Activated CD4-positive, CD25-positive, alpha-beta regulatory T cell treated with anti-CD3 and anti-CD28 coated beads, Interleukin-2, amount 50 U/mL, for 16 hours (primary cell): ENCODE data around the gene RAB40B.

Experiments used
- DNase-seq: peaks from one replicate; pipeline ENCODE4 v3.0.0-alpha.2; 2020; ENCODE audit warnings: low read depth, low spot score

Gene RAB40B

DNA sequence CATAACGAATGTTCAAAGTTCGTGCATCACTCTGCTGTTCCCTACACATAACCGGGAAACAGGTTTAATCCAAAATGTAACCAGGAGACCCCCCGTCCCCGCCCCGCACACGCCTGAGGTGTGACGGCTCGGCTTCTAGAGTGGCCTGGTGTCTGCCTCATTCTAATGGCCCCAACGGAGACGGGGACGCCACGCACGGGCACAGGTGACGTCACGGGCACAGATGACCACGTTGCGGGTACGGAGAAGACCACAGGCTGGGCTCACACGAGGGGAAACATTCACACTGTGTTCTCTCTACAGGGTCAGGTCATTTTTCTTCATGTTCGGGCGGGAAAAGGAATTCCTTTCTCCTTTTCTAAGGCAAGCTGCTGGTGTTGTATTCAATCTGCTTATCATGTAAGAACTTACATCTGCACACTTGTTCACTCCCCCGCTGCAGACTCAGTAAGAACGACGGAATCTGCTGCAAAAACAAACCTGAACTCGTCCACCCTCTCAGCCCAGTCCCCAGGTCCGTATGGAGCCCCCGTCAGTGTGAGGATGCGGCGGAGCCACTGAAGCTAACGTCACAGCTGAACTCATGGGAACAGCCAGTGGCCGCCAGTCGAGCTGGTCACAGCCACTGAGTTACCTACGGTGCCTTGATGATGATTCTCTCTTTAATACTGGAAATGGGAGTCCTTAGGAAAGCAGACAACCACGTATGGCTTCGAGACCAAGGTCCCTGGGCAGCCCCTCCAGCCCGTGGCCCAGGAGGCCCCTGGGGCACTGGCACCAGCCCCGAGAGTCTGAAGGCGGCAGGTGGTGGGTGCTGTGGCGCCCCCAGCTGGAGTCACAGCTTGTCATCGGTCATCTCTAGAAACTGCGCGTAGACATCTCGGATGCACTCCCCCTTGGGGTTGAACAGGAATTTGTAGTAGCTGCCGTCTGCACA, 83.1 kb downstream of the RAB40B start:
- DNase-seq: no peak

DNA sequence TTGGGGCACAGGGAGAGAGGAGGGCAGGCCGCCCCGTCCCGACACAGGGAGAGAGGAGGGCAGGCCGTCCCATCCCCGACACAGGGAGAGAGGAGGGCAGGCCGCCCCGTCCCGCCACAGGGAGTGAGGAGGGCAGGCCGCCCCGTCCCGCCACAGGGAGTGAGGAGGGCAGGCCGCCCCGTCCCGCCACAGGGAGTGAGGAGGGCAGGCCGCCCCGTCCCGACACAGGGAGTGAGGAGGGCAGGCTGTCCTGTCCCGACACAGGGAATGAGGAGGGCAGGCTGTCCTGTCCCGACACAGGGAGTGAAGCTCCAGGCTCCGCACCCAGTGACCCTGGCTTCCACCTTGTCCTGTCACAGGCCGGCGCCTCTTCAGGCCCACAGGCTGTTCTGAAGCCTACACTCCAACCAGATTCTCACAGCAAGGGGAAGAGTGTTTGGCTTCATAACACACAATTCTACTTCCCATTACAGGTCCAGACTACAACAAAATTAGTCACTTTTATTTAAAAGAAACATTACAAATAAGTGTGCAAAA, 84.3 kb downstream of the RAB40B start:
- DNase-seq: no peak

DNA sequence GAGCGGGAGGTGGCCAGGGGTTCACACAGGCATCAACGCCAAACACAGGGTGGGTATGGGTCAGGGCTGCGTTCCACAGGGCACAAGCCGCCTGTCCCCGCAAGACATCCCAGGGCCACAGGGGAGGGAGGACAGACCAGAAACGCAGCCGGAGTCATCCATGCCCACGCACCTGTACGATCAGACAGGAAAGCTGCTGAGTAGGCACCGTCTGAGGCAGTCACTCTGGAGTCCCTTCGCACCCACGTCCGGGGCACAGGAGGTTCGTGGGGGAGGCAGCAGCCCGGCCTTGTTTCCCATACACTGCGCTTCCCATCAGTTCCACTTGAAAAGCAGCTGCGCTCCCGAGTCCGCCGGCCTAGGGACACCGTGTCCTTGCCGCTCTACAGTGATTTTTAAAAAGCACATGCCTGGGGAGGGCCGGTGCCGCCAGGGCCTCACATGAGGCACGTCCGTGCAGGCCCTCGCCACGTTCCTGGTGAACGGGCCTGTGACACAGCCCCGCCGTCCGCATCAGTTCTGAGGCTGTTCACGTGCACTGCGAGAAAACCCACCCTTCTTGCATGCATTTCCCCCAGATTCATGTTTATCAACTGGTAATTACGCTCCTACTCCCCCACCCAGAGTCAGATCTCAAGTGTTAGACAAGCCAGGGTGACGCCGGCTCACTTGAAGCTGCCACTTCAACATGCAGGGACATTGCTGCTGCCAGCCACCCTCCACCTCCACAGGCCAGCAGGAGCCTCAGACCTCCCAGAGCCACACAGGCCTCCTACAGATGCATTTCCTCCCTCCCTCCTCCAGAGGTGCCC, 85.0 kb downstream of the RAB40B start:
- no peak for DNase-seq

DNA sequence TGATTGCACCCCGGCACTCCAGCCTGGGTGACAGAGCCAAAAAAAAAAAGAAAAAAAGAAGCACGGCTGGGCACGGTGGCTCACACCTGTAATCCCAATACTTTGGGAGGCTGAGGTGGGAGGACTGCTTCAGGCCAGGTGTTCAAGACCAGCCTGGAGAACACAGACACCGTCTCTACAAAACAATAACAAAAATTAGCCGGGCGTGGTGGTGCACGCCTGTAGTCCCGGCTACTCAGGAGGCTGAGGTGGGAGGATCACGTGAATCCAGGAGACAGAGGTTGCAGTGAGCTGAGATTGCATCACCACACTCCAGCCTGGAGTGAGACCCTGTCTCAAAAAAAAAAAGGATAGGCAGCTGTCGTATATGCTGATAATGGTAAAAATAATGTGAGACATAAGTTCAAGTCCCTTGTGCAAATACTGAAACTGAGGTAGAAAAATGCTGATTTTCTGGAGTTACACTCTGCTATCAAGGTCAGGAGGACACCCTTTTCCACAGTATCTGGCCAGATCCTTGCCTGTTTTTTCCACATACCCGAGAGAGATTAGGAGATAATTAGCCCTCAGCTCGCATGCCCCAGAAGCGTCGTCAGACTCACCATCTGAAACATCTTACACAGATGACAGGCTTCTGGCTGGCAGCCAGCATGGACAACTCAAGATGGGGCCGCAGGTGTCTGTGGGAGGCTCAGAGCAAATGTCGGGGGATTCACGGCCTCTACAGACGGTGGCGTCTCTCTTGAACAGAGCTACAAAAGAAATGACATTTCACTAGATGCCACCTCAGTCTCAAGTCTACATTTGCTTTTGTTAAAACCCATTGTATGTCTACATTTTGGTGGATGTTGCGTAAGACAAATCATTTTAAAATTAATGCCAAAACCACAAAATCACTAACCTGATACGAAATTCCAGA, 87.1 kb downstream of the RAB40B start:
- DNase-seq: no peak

DNA sequence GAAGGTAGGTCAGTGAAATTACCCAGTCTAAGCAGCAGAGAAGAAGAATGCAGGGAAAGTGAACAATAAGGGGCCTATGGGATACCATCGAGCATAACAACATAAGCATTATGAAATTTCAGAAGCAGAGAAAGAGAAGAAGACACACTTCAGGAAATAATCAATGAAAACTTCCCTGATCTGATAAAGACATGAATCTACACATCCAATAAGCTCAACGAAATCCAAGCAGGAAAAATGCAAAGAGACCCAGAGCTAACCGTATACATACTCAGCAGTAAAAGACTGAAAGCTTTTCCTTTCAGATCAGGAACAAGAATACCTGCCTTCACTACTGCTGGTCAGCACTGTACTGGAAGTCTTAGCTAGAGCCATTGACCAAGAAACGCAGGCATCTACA, 88.8 kb downstream of the RAB40B start:
- no peak for DNase-seq

DNA sequence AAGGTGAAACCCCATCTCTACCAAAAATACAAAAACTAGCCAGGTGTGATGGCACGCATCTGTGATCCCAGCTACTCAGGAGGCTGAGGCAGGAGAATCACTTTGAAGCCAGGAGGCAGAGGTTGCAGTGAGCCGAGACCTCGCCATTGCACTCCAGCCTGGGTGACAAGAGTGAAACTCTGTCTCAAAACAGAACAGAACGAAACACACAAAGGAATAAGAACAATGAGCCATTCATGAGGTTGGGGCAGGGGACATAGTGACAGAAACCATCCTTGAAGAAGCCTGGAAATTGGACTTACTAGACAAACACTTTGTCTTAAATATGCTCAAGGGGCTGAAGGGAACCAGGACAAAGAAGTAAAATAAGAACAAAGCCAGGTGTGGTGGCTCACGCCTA, 89.7 kb downstream of the RAB40B start:
- no peak for DNase-seq

DNA sequence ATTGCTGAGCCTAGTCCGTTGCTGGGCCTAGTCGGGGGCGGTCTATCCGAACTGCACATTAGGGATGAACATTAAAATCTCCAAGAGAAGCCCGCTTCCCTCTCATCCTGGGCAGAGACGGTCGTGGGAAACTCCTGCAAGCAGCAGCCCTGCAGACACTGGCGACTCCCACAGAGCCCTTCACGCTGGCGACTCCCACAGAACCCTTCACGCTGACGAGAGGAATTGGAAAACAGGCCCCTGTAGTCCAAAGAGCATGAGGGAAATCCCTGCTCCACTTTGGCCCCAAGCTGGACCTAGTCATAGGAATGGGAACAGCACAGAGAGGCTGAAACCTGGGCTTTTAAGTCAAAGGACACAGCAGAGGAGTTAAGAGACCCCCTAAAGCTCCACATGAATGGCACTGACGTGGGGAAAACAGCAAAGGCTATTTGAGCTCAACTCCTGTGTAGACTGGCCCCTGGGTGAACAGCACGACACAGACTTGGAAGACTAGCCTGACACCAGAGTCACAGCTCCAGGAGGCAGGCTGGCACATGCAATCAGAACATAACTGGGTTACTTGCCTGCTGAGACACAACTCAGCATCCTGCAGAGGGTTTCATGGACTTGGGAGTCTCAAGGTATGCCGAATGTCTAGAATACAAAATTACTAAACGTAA, 92.4 kb downstream of the RAB40B start:
- no peak for DNase-seq
